ENCODE measurements around the gene ERC1.

GRCh38 chr12:1216560-1216959, 225.5 kb downstream of the ERC1 start:
- TF ChIP-seq, protein P1, sequence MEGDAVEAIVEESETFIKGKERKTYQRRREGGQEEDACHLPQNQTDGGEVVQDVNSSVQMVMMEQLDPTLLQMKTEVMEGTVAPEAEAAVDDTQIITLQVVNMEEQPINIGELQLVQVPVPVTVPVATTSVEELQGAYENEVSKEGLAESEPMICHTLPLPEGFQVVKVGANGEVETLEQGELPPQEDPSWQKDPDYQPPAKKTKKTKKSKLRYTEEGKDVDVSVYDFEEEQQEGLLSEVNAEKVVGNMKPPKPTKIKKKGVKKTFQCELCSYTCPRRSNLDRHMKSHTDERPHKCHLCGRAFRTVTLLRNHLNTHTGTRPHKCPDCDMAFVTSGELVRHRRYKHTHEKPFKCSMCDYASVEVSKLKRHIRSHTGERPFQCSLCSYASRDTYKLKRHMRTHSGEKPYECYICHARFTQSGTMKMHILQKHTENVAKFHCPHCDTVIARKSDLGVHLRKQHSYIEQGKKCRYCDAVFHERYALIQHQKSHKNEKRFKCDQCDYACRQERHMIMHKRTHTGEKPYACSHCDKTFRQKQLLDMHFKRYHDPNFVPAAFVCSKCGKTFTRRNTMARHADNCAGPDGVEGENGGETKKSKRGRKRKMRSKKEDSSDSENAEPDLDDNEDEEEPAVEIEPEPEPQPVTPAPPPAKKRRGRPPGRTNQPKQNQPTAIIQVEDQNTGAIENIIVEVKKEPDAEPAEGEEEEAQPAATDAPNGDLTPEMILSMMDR (conservative IDR thresholded peaks at IDR 0.05; ENCODE audit: low read depth, low read length): no peak
- TF ChIP-seq EZH2phosphoT487 (IDR thresholded peaks at IDR 0.05; ENCODE audit: borderline replicate concordance, low read length): no peak
- no peak for TF ChIP-seq EZH2 (IDR thresholded peaks at IDR 0.05; ENCODE audit: low read length, unreplicated experiment)
